BLaER1 treated with 17β-estradiol and CSF1 and Interleukin-3, amounts not matched to agents 10 nM and 100 nM (cell line): ENCODE data around the gene SLC15A4.
"Not testable (repeated sequence)": the region's sequence is repeated elsewhere in the genome, so short reads cannot be mapped to it uniquely, and the experiment has no call there.

Experiments
- H3K27ac ChIP-seq, 11 experiments: shearing (Covaris generic); formaldehyde crosslinking; 2 replicates each; pipeline ENCODE4 v1.8.1; 2022
- H3K27me3 ChIP-seq, 11 experiments: shearing (Covaris generic); formaldehyde crosslinking; 2 replicates each; pipeline ENCODE4 v1.8.1; 2022
- H3K36me3 ChIP-seq, 11 experiments: shearing (Covaris generic); formaldehyde crosslinking; 2 replicates each; pipeline ENCODE4 v1.8.1; 2022
- H3K4me1 ChIP-seq, 10 experiments: shearing (Covaris generic); formaldehyde crosslinking; 2 replicates each; pipeline ENCODE4 v1.8.1; 2022
- H3K4me2 ChIP-seq, 11 experiments: shearing (Covaris generic); formaldehyde crosslinking; 2 replicates each; pipeline ENCODE4 v1.8.1; 2022
- H3K4me3 ChIP-seq, 10 experiments: shearing (Covaris generic); formaldehyde crosslinking; 2 replicates each; pipeline ENCODE4 v1.8.1; 2022
- H3K9ac ChIP-seq, 11 experiments: shearing (Covaris generic); formaldehyde crosslinking; 2 replicates each; pipeline ENCODE4 v1.8.1; 2022
- H3K9me3 ChIP-seq, 11 experiments: shearing (Covaris generic); formaldehyde crosslinking; replicated peaks in 1 of 11; 2 replicates each; pipeline ENCODE4 v1.8.1; 2022
- H4K20me1 ChIP-seq, 11 experiments: shearing (Covaris generic); formaldehyde crosslinking; 2 replicates each; pipeline ENCODE4 v1.8.1; 2022
- Cebpa-rat ChIP-seq, 11 experiments: shearing (Covaris generic); IDR thresholded peaks; 2 replicates each; pipeline ENCODE4 v1.8.1; 2022

The SLC15A4 gene

DNA sequence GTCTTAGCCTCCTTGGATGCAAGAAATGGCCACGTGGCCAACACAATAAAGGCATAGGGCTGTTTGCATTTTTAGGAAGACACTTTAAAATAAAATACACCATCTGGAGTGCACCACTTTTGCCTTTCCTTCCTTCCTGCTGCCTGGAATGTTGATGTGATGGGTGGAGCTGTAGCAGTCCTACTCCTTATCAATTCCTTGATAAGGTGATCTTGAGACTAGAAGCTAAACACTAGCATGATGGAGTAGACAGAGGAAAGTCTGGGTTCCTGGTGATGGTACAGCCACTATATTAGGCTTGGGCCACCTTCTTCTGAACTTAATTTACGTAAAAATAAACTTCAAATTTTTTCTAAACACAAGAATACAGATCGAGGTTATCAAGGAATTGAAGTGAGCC is 26.6 kb upstream of the SLC15A4 start:
- H3K27ac ChIP-seq = no peak overlapping the region
- peaks cover 0 to 5% (median 0%) of the 10 kb centered on the region in 11 experiments; a peak in 1 of 22 replicates for H4K20me1 ChIP-seq
- H3K4me3 ChIP-seq = no peak overlapping the region

DNA sequence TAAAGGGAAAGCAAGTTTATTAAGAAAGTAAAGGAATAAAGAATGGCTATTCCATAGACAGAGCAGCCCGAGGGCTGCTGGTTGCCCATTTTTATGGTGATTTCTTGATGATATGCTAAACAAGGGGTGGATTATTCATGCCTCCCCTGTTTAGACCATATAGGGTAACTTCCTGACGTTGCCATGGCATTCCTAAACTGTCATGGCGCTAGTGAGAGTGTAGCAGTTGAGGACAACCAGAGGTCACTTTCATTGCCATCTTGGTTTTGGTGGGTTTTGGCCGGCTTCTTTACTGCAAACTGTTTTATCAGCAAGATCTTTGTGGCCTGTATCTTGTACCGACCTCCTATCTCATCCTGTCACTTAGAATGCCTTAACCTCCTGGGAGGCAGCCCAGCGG is 26.0 kb upstream of the SLC15A4 start:
- H3K4me1 ChIP-seq = peaks cover 10 to 46% (median 22%) of the 10 kb centered on the region in 10 experiments; a peak in 18 of 20 replicates
- not testable (repeated sequence) for H4K20me1 ChIP-seq, H3K4me3 ChIP-seq, H3K27ac ChIP-seq, H3K36me3 ChIP-seq, H3K9ac ChIP-seq
- H3K9me3 ChIP-seq = peaks cover 0 to 20% (median 16%) of the 10 kb centered on the region in 11 experiments; a peak in 15 of 22 replicates
- H3K27me3 ChIP-seq = peaks cover 0 to 48% (median 0%) of the 10 kb centered on the region in 11 experiments; a peak in 10 of 22 replicates
- peak overlapping the region in 4 of 11 experiments; percentile 10 to 41 (median 29); a peak in 4 of 22 replicates for H3K4me2 ChIP-seq

More for the DNA sequence above, 26.6 kb upstream of the SLC15A4 start:
- H3K4me1 ChIP-seq = peaks cover 10 to 52% (median 27%) of the 10 kb centered on the region in 10 experiments; a peak in 18 of 20 replicates
- TF ChIP-seq Cebpa-rat (IDR thresholded peaks at IDR 0.05) = no peak
- H3K36me3 ChIP-seq = no peaks in the 10 kb centered on the region
- H3K9me3 ChIP-seq = peaks cover 0 to 20% (median 16%) of the 10 kb centered on the region in 11 experiments; a peak in 15 of 22 replicates
- no peak overlapping the region for H3K9ac ChIP-seq
- H3K4me2 ChIP-seq = peak overlapping the region in 4 of 11 experiments; percentile 10 to 41 (median 16); a peak in 2 of 22 replicates
- peaks cover 0 to 51% (median 0%) of the 10 kb centered on the region in 11 experiments; a peak in 10 of 22 replicates for H3K27me3 ChIP-seq

DNA sequence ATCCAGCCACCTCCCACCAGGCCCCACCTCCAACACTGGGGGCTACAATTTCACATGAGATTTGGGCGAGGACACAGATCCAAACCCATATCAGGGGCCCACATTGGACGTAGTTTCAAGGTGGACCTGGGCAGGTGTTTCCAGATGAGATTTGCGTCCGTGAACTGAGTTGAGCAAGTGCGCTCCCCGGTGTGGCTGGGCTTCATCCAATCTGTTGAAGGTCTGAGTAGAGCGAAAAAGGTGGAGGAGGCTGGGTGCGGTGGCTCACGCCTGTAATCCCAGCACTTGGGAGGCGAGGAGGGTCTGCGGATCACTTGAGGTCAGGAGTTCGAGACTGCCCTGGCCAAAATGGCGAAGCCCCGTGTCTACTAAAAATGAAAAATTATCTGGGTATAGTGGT is 24.6 kb upstream of the SLC15A4 start:
- TF ChIP-seq Cebpa-rat (IDR thresholded peaks at IDR 0.05) = no peak
- no peak overlapping the region for H3K9ac ChIP-seq
- H3K36me3 ChIP-seq = no peaks in the 10 kb centered on the region
- H3K27ac ChIP-seq = no peak overlapping the region
- H3K4me3 ChIP-seq = no peak overlapping the region
- H3K9me3 ChIP-seq = peaks cover 0 to 20% (median 16%) of the 10 kb centered on the region in 11 experiments; a peak in 15 of 22 replicates
- H4K20me1 ChIP-seq = peaks cover 0 to 5% (median 0%) of the 10 kb centered on the region in 11 experiments; a peak in 1 of 22 replicates
- peaks cover 12 to 50% (median 24%) of the 10 kb centered on the region in 10 experiments for H3K4me1 ChIP-seq
- peaks cover 0 to 34% (median 0%) of the 10 kb centered on the region in 11 experiments; a peak in 9 of 22 replicates for H3K27me3 ChIP-seq
- peak overlapping the region in 2 of 11 experiments; percentile 7 to 15; a peak in 1 of 22 replicates for H3K4me2 ChIP-seq

DNA sequence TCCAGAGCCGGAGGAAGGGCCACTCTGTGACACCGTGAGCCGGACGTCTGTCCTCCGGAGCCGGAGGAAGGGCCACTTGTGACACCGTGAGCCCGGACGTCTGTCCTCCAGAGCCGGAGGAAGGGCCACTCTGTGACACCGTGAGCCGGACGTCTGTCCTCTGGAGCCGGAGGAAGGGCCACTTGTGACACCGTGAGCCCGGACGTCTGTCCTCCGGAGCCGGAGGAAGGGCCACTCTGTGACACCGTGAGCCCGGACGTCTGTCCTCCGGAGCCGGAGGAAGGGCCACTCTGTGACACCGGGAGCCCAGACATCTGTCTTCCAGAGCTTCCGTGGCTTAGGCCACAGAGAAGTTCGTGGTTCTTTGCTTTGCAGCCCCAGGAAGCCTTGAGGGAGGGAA is 22.9 kb upstream of the SLC15A4 start:
- not testable (repeated sequence) for H3K4me2 ChIP-seq, H4K20me1 ChIP-seq, H3K36me3 ChIP-seq, H3K9ac ChIP-seq, H3K27ac ChIP-seq, H3K4me3 ChIP-seq
- peaks cover 0 to 34% (median 0%) of the 10 kb centered on the region in 11 experiments; a peak in 7 of 22 replicates for H3K27me3 ChIP-seq
- H3K4me1 ChIP-seq = peaks cover 22 to 53% (median 33%) of the 10 kb centered on the region in 10 experiments
- H3K9me3 ChIP-seq = peaks cover 0 to 23% (median 16%) of the 10 kb centered on the region in 11 experiments; a peak in 15 of 22 replicates

DNA sequence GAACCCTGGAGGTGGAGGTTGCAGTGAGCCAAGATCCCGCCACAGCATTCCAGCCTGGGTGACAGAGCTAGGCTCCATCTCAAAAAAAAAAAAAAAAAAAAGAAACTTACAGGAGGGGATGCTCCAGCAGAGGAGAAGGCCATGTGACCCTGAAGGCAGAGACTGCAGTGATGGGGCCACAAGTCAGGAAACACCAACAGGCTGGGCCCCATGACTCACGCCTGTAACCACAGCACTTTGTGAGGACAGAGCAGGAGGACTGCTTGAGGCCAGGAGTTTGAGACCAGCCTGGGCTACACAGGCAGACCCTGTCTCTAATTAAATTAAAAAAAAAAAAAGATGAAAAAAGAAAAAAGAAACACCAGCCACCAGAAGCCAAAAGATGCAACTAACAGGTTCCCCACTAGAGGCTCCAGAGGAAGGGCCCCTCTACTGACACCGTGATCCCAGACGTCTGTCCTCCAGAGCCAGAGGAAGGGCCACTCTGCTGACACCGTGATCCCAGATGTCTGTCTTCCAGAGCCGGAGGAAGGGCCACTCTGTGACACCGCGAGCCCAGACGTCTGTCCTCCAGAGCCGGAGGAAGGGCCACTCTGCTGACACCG is 20.4 kb upstream of the SLC15A4 start:
- peak overlapping the region; percentile 62 to 88 (median 80) for H3K4me2 ChIP-seq
- H3K27ac ChIP-seq = peak overlapping the region in 10 of 11 experiments; percentile 29 to 79 (median 68); a peak in 18 of 22 replicates
- H3K9me3 ChIP-seq = peaks cover 0 to 23% (median 16%) of the 10 kb centered on the region in 11 experiments; a peak in 15 of 22 replicates
- no peak for TF ChIP-seq Cebpa-rat (IDR thresholded peaks at IDR 0.05)
- H3K4me3 ChIP-seq = no peak overlapping the region
- H3K4me1 ChIP-seq = peaks cover 45 to 65% (median 56%) of the 10 kb centered on the region in 10 experiments
- H3K36me3 ChIP-seq = no peaks in the 10 kb centered on the region
- peaks cover 0 to 44% (median 0%) of the 10 kb centered on the region in 11 experiments; a peak in 9 of 22 replicates for H3K27me3 ChIP-seq
- peak overlapping the region in 7 of 11 experiments; percentile 19 to 55 (median 39); a peak in 7 of 22 replicates for H3K9ac ChIP-seq
- peaks cover 0 to 20% (median 0%) of the 10 kb centered on the region in 11 experiments; a peak in 6 of 22 replicates for H4K20me1 ChIP-seq

DNA sequence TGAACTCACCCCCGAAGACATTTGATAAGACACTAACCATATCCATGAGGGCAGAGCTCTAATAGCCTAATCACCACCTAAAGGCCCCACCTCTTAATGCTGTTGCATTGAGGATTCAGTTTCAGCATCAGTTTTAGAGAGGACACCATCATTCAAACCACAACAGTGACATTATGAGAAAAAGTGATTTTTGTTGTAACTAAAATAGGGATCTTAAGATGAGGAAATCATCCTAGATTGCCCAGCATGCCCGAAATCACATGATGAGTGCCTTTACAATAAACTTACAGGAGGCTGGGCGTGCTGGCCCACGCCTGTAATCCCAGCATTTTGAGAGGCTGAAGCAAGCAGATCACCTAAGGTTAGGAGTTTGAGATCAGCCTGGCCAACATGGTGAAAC is 19.8 kb upstream of the SLC15A4 start:
- Histone ChIP-seq H3K4me2 (peak overlapping the region; percentile 62 to 88 (median 80)), H3K9me3 (peaks cover 0 to 23% (median 16%) of the 10 kb centered on the region in 11 experiments; a peak in 15 of 22 replicates)
- TF ChIP-seq Cebpa-rat (IDR thresholded peaks at IDR 0.05) = no peak

DNA sequence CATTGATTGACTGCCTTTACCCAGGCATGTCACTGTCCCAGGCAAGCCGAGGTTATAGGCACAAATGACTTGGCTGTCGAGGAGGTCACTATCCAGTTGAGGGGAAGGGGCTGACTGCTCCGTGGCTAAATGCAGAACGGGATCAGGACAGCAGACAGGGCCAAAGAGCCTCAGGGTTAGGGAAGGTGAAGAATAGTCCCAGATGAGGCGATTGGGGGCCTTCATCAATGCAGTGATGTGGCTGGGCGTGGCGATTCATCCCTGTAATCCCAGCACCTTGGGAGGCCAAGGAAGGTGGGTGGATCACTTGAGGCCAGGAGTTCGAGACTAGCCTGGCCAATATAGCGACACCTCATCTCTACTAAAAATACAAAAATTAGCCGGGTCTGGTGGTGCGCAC is 18.8 kb upstream of the SLC15A4 start:
- peaks cover 0 to 13% (median 7%) of the 10 kb centered on the region in 11 experiments; a peak in 12 of 22 replicates for H3K9me3 ChIP-seq
- peaks cover 0 to 20% (median 0%) of the 10 kb centered on the region in 11 experiments; a peak in 6 of 22 replicates for H4K20me1 ChIP-seq
- H3K27me3 ChIP-seq = peaks cover 0 to 56% (median 0%) of the 10 kb centered on the region in 11 experiments; a peak in 9 of 22 replicates
- no peak overlapping the region for H3K9ac ChIP-seq
- peak overlapping the region in 9 of 11 experiments; percentile 74 to 88 (median 83); a peak in 18 of 22 replicates for H3K4me2 ChIP-seq
- peak overlapping the region in 5 of 11 experiments; percentile 13 to 79 (median 73); a peak in 5 of 22 replicates for H3K27ac ChIP-seq
- TF ChIP-seq Cebpa-rat (IDR thresholded peaks at IDR 0.05) = no peak
- H3K4me1 ChIP-seq = peaks cover 45 to 71% (median 64%) of the 10 kb centered on the region in 10 experiments
- no peak overlapping the region for H3K4me3 ChIP-seq
- H3K36me3 ChIP-seq = no peaks in the 10 kb centered on the region

More for the DNA sequence above, 19.8 kb upstream of the SLC15A4 start:
- Histone ChIP-seq H3K9ac (peak overlapping the region in 3 of 11 experiments; percentile 14 to 29 (median 19); a peak in 4 of 22 replicates), H3K27ac (peak overlapping the region in 8 of 11 experiments; percentile 0 to 79 (median 70); a peak in 12 of 22 replicates), H3K27me3 (peaks cover 0 to 50% (median 0%) of the 10 kb centered on the region in 11 experiments; a peak in 9 of 22 replicates), H4K20me1 (peaks cover 0 to 20% (median 0%) of the 10 kb centered on the region in 11 experiments; a peak in 6 of 22 replicates), H3K36me3 (no peaks in the 10 kb centered on the region), H3K4me1 (peaks cover 45 to 67% (median 60%) of the 10 kb centered on the region in 10 experiments), H3K4me3 (no peak overlapping the region)

DNA sequence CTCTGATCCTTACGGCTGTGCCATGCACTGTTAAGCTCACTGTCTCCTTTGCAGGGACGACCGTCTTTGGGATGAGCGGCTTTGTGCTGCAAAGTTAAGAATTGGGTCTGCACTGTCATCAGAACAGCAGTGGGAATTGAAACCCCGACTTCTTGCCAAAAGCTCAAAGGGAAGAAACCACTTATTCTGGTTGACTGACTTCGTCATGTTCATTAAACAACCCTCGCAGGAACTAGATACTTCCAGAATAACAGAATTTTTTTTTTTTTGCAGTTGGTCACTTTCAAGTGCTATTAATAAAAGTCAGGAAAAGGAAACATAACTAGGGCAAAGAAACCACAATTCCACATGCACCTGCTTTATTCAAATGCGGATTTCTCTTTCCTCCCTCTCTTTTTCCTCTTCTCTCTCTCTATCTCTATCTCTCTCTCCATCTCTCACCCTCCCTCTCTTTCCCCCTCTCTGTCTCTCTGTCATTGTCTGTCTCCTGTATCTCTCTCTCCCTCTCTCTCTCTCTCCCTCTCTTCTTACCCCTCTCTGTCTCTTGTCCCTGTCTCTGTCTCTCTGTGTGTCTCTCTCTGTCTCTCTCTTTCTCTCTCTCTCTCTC is 17.2 kb upstream of the SLC15A4 start:
- H4K20me1 ChIP-seq = peaks cover 0 to 20% (median 0%) of the 10 kb centered on the region in 11 experiments; a peak in 6 of 22 replicates
- peaks cover 45 to 82% (median 64%) of the 10 kb centered on the region in 10 experiments for H3K4me1 ChIP-seq
- peaks cover 0 to 3% (median 0%) of the 10 kb centered on the region in 11 experiments; a peak in 2 of 22 replicates for H3K9me3 ChIP-seq
- H3K4me3 ChIP-seq = peak overlapping the region in 4 of 10 experiments; percentile 25 to 40 (median 36); a peak in 5 of 20 replicates
- H3K27me3 ChIP-seq = peaks cover 0 to 68% (median 0%) of the 10 kb centered on the region in 11 experiments; a peak in 9 of 22 replicates
- H3K9ac ChIP-seq = peak overlapping the region in 7 of 11 experiments; percentile 10 to 62 (median 37); a peak in 10 of 22 replicates
- H3K36me3 ChIP-seq = no peaks in the 10 kb centered on the region
- no peak for TF ChIP-seq Cebpa-rat (IDR thresholded peaks at IDR 0.05)
- H3K27ac ChIP-seq = peak overlapping the region in 8 of 11 experiments; percentile 33 to 79 (median 64); a peak in 15 of 22 replicates
- peak overlapping the region; percentile 70 to 88 (median 80) for H3K4me2 ChIP-seq

DNA sequence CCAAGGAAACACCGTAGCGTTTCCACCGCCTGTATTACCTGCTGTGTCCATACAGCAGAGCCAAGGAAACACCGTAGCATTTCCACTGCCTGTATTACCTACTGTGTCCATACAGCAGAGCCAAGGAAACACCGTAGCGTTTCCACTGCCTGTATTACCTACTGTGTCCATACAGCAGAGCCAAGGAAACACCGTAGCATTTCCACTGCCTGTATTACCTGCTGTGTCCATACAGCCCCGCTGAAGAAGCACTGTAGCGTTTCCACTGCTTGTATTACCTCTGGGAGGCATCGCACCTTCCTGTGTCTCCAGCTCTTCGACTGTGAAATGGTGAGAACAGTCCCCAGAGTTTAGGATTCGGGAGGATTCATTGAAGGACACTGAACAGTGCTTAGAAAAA is 16.1 kb upstream of the SLC15A4 start:
- peak overlapping the region in 6 of 11 experiments; percentile 27 to 79 (median 64); a peak in 10 of 22 replicates for H3K27ac ChIP-seq
- peak overlapping the region in 3 of 10 experiments; percentile 32 to 40 (median 39); a peak in 5 of 20 replicates for H3K4me3 ChIP-seq
- H3K36me3 ChIP-seq, H3K9me3 ChIP-seq: not testable (repeated sequence)
- H3K4me2 ChIP-seq = peak overlapping the region; percentile 70 to 88 (median 80); a peak in 21 of 22 replicates
- H4K20me1 ChIP-seq = peaks cover 0 to 20% (median 0%) of the 10 kb centered on the region in 11 experiments; a peak in 6 of 22 replicates
- peak overlapping the region in 5 of 11 experiments; percentile 4 to 62 (median 15); a peak in 5 of 22 replicates for H3K9ac ChIP-seq
- H3K4me1 ChIP-seq = peaks cover 45 to 87% (median 64%) of the 10 kb centered on the region in 10 experiments
- H3K27me3 ChIP-seq = peaks cover 0 to 73% (median 0%) of the 10 kb centered on the region in 11 experiments; a peak in 9 of 22 replicates
